GM12891 (cell line): ENCODE data around the gene GRM7.

Experiments used
- POLR2A ChIP-seq: IDR thresholded peaks from 2 replicates; pipeline ENCODE4 v1.6.1; 2011; ENCODE audit warnings: low read depth, low read length, control low read depth
- POLR2AphosphoS5 ChIP-seq: IDR thresholded peaks from 2 replicates; pipeline ENCODE4 v1.6.1; 2011; ENCODE audit warnings: low read depth, low read length, control low read depth
- POU2F2 ChIP-seq: IDR thresholded peaks from 2 replicates; pipeline ENCODE4 v1.6.1; 2011; ENCODE audit warnings: low read depth, mild to moderate bottlenecking, control low read depth, low read length, moderate library complexity
- SPI1 ChIP-seq: IDR thresholded peaks from 2 replicates; pipeline ENCODE4 v1.6.1; 2011; ENCODE audit warnings: low read depth, low read length, control low read depth
- TAF1 ChIP-seq: IDR thresholded peaks from 2 replicates; pipeline ENCODE4 v1.6.1; 2011; ENCODE audit warnings: low read depth, low read length, control low read depth

GRCh38 chr3:7577513-7577912 is 716.6 kb downstream of the GRM7 start:
- TF ChIP-seq POLR2A (no peak), TAF1 (no peak), POLR2AphosphoS5 (no peak), SPI1 (no peak), POU2F2 (no peak)
